Kidney (tissue), 14 donors: Measurements from ENCODE around the gene RREB1. TPM values are rescaled to one million over a fixed set of nuclear protein-coding genes. Genes with fewer than 3 reads are reported as not detected.

ENCODE experiments used
- DNase-seq, 5 donors: peaks; one replicate each; pipeline ENCODE4 v3.0.0-alpha.2; 2013 to 2020
- FAIRE-seq: peaks from 2 replicates; lab custom pipeline; 2012; peaks lifted over from hg19 to GRCh38; lab: Jason Lieb, UNC
- H3K27ac ChIP-seq, 2 donors: one replicate each; pipeline ENCODE4 v1.7.0; 2013; ENCODE audit warnings: low read depth in 2 of 2, low read length in 2 of 2, inconsistent platforms in 1 of 2
- H3K27me3 ChIP-seq: one replicate; pipeline ENCODE4 v1.7.1; 2013; ENCODE audit warnings: low read length, inconsistent platforms; ENCODE audit not compliant: control insufficient read depth, insufficient read depth
- H3K36me3 ChIP-seq, 3 donors: one replicate each; pipeline versions ENCODE4 v1.7.0 to v1.7.1; 2013; ENCODE audit warnings: low read length in 3 of 3, control low read depth in 1 of 3, inconsistent platforms in 1 of 3; ENCODE audit not compliant: insufficient read depth in 3 of 3, control insufficient read depth in 2 of 3
- H3K4me1 ChIP-seq, 3 donors: one replicate each; pipeline versions ENCODE4 v1.7.0 to v1.7.1; 2013; ENCODE audit warnings: low read length in 3 of 3, inconsistent platforms in 1 of 3, low read depth in 1 of 3; ENCODE audit not compliant: control insufficient read depth in 2 of 3, insufficient read depth in 2 of 3
- H3K4me3 ChIP-seq, 3 donors: one replicate each; pipeline versions ENCODE4 v1.7.0 to v1.8.1; 2013; ENCODE audit warnings: low read length in 3 of 3, control low read depth in 1 of 3, inconsistent platforms in 1 of 3
- H3K9ac ChIP-seq, 3 donors: one replicate each; pipeline versions ENCODE4 v1.7.0 to v1.7.1; 2013; ENCODE audit warnings: low read length in 3 of 3, control low read depth in 1 of 3, inconsistent platforms in 1 of 3
- H3K9me3 ChIP-seq, 3 donors: one replicate each; pipeline versions ENCODE4 v1.7.0 to v1.7.1; 2013; ENCODE audit warnings: low read length in 3 of 3, control low read depth in 1 of 3, inconsistent platforms in 1 of 3; ENCODE audit not compliant: control insufficient read depth in 2 of 3, insufficient read depth in 1 of 3
- CTCF ChIP-seq: IDR thresholded peaks from 3 replicates; pipeline ENCODE4 v1.5.1; 2012; ENCODE audit warnings: mild to moderate bottlenecking, moderate library complexity, borderline replicate concordance; ENCODE audit not compliant: insufficient read depth; ENCODE audit errors: extremely low read depth
- intact Hi-C: fragments of 100-400 bp; cut with DNase I; formaldehyde crosslinking; loops from one replicate; pipeline ENCODE4 v1.11.1; 2022
- polyA plus RNA-seq: library from polyadenylated mRNA; stranded (reverse); fragments of 350-450 nt; fragmentation: Illumina TruSeq; extraction: RNeasy Lipid Tissue Mini Kit (QIAGEN cat#74804); gene quantifications from one replicate; pipeline ENCODE4 v1.2.3, GENCODE V29; 2014; ENCODE audit warnings: low read depth, low replicate concordance; ENCODE audit not compliant: insufficient read depth
- total RNA-seq: library from RNA; stranded (reverse); fragmentation: NEBNext Ultra II Directional; extraction: Animal tissue kit (Norgen Biotek cat#: 25700); gene quantifications from one replicate; pipeline ENCODE4 v1.2.1, GENCODE V29; 2021
- donor health status: control.
- donor health status: control.
- donor health status: control.
- donor health status: control.
- donor health status: control.
- donor health status: DM: yes; HTN: yes; CAD: no.
- donor health status: Normal renal cell carcinoma (clear cell type).

Gene RREB1
- total and polyA plus RNA-seq, 2 donors from 2014 or later, result 5.9 to 56.5 TPM

- H3K27ac ChIP-seq, result no peak overlapping the region
- H3K9ac ChIP-seq, result no peak overlapping the region
- H3K27me3 ChIP-seq, result no peaks in the 10 kb centered on the region
- H3K4me1 ChIP-seq, result peaks cover 0 to 6% (median 0%) of the 10 kb centered on the region in 3 donors
- peaks cover 2 to 25% (median 11%) of the 10 kb centered on the region in 3 donors for H3K36me3 ChIP-seq
- H3K9me3 ChIP-seq, result peaks cover 0 to 10% (median 0%) of the 10 kb centered on the region in 3 donors
- intact Hi-C loops, result no loop called here
- TF ChIP-seq CTCF, result no peak
- H3K4me3 ChIP-seq, result no peak overlapping the region
- FAIRE-seq (no peak), DNase-seq (peak in 1 of 5 donors; percentile 26)
Measured at GRCh38 chr6:7252390-7252789, 144.6 kb downstream of the RREB1 start.

- FAIRE-seq, result no peak
- intact Hi-C loops, result no loop called here
Measured at GRCh38 chr6:7254980-7255835, 147.4 kb downstream of the RREB1 start.

GRCh38 chr6:7255918-7256317 is 148.2 kb downstream of the RREB1 start:
- Histone ChIP-seq H3K9me3 (peaks cover 0 to 10% (median 0%) of the 10 kb centered on the region in 3 donors), H3K4me3 (no peak overlapping the region), H3K27ac (peak overlapping the region in 1 of 2 donors; percentile 23), H3K4me1 (peaks cover 0 to 13% (median 13%) of the 10 kb centered on the region in 3 donors), H3K36me3 (peaks cover 0 to 8% (median 0%) of the 10 kb centered on the region in 3 donors), H3K9ac (no peak overlapping the region), H3K27me3 (no peaks in the 10 kb centered on the region)
- FAIRE-seq (no peak), DNase-seq (peak in 1 of 5 donors; percentile 6)
- TF ChIP-seq CTCF, result no peak
- intact Hi-C loops, result no loop called here

More at GRCh38 chr6:7254980-7255835, 147.4 kb downstream of the RREB1 start:
- no peak for TF ChIP-seq CTCF
- Histone ChIP-seq H3K4me1 (peaks cover 0 to 6% (median 6%) of the 10 kb centered on the region in 3 donors), H3K27ac (peak overlapping the region; percentile 45 to 71), H3K27me3 (no peaks in the 10 kb centered on the region), H3K36me3 (peaks cover 0 to 8% (median under 1%) of the 10 kb centered on the region in 3 donors), H3K9me3 (peaks cover 0 to 10% (median 0%) of the 10 kb centered on the region in 3 donors), H3K9ac (no peak overlapping the region), H3K4me3 (no peak overlapping the region)
- peak in 1 of 5 donors; percentile 65 for DNase-seq
